Transverse colon (tissue), 4 donors: ENCODE measurements around the gene PNCK. TPM values are rescaled to one million over a fixed set of nuclear protein-coding genes. Genes with fewer than 3 reads are reported as not detected.
A peak's percentile ranks its signal among the peaks of the same experiment; 100 is the strongest.

Experiments
- DNase-seq: peaks from one replicate; pipeline ENCODE4 v3.0.0-alpha.2; 2019
- H3K27ac ChIP-seq, 4 donors: fragments of 200-600 bp; sonication (generic); 2 replicates each; pipeline ENCODE4 v1.5.1; 2016 to 2018; ENCODE audit warnings: inconsistent platforms in 4 of 4
- H3K27me3 ChIP-seq: fragments of 200-600 bp; sonication (generic); 2 replicates; pipeline ENCODE4 v1.5.1; 2017; ENCODE audit warnings: inconsistent platforms
- H3K36me3 ChIP-seq, 4 donors: fragments of 200-600 bp; sonication (generic); 2 replicates each; pipeline ENCODE4 v1.5.1; 2017 to 2019; ENCODE audit warnings: inconsistent platforms in 4 of 4
- H3K4me1 ChIP-seq, 4 donors: fragments of 200-600 bp; sonication (generic); 2 replicates each; pipeline ENCODE4 v1.5.1; 2017 to 2020; ENCODE audit warnings: inconsistent platforms in 4 of 4
- H3K4me3 ChIP-seq, 4 donors: fragments of 200-600 bp; sonication (generic); 1 replicate in 1 of 4; 2 replicates in 3 of 4; pipeline versions ENCODE4 v1.5.1 to v1.6.1; 2017 to 2019; ENCODE audit warnings: inconsistent platforms in 4 of 4
- H3K9me3 ChIP-seq, 2 donors: fragments of 200-600 bp; sonication (generic); 2 replicates each; pipeline ENCODE4 v1.5.1; 2017 to 2019; ENCODE audit warnings: inconsistent platforms in 2 of 2
- CTCF ChIP-seq, 5 experiments: fragments of 200-600 bp in 3 of 5; fragments of 450-650 bp in 2 of 5; sonication (generic) in 3 of 5; IDR thresholded peaks; 1 replicate in 2 of 5; 2 replicates in 3 of 5; pipeline ENCODE4 v1.5.1; 2016 to 2017; ENCODE audit warnings: antibody characterized with exemption in 5 of 5, inconsistent platforms in 3 of 5, mild to moderate bottlenecking in 2 of 5, moderate library complexity in 1 of 5
- EP300 ChIP-seq: sonication (generic); formaldehyde crosslinking; IDR thresholded peaks from one replicate; pipeline ENCODE4 v1.6.1; 2017; ENCODE audit warnings: antibody characterized with exemption, low read depth
- POLR2A ChIP-seq: fragments of 450-650 bp; IDR thresholded peaks from one replicate; pipeline ENCODE4 v1.6.1; 2016; ENCODE audit warnings: antibody characterized with exemption, mild to moderate bottlenecking, moderate library complexity
- POLR2AphosphoS5 ChIP-seq, 3 donors: sonication (generic); formaldehyde crosslinking; IDR thresholded peaks; one replicate each; pipeline ENCODE4 v1.6.1; 2016; ENCODE audit warnings: antibody characterized with exemption in 3 of 3
- WGBS, 2 donors: methylation state at CpG; one replicate each; pipeline ENCODE4 v1.1.5; 2018; ENCODE audit warnings: low coverage in 1 of 2; 5-methylcytosine and 5-hydroxymethylcytosine counted together
- in situ Hi-C, 4 donors: fragments of 200-750 bp; cut with MboI; loops; one replicate each; pipeline versions ENCODE4 v1.15.0 to v1.15.1; 2017; ENCODE audit warnings: low sequenced_read_pairs in 3 of 4, low pct_ligation_motif_present in 1 of 4, low pct_unique_long_range_greater_than_20kb in 1 of 4
- intact Hi-C: fragments of 100-400 bp; cut with DNase I; formaldehyde crosslinking; loops from one replicate; pipeline ENCODE4 v1.15.1; 2023; ENCODE audit warnings: low total_unique reads
- total RNA-seq, 4 donors: library from RNA; depleted of rRNA; stranded (reverse); fragments of >200 nt; gene quantifications; one replicate each; pipeline ENCODE4 v1.1.0, GENCODE V29; 2016

Gene PNCK
- total RNA-seq, 4 donors from 2014 or later: 6.5 to 74.4 (median 7.9) TPM; not detected in 1

- in situ Hi-C loops (no loop called here), intact Hi-C loops (no loop called here)
- Histone ChIP-seq H3K4me3 (no peak overlapping the region), H3K27me3 (no peaks in the 10 kb centered on the region), H3K9me3 (no peaks in the 10 kb centered on the region), H3K27ac (no peak overlapping the region), H3K4me1 (peaks cover 0 to 6% (median 4%) of the 10 kb centered on the region in 4 donors), H3K36me3 (no peaks in the 10 kb centered on the region)
- no peak for TF ChIP-seq POLR2A
- TF ChIP-seq EP300: no peak
- TF ChIP-seq CTCF (IDR thresholded peaks at IDR 0.05): no peak
- no peak for TF ChIP-seq POLR2AphosphoS5 (IDR thresholded peaks at IDR 0.05)
- 83% methylated on average over 9 of the region's 9 CpGs; no CpG with 5 or more reads in 1 of the 2 donors for WGBS, 2 donors
- no peak for DNase-seq
Observed at GRCh38 chrX:153717445-153717844, 43.8 kb upstream of the PNCK start.

DNA sequence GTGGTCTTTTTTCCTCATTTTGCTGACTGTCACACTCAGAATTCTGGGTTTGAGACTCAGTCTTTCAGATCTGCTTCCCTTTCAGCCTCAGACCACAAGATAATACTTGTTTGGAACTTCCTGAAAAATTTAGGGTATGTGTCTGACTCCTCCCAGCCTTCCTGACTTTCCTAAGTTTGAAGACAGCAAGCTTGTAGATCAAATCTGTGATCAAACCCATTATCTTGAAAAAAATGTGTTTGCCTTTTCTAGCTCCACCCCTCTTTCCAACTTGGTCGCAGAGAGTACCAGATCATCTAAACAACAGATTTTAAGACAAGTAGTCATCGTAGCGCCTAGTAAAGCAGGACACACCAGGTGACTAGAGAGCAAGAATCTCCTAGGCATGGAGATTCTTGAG, 40.6 kb upstream of the PNCK start:
- TF ChIP-seq POLR2AphosphoS5 (IDR thresholded peaks at IDR 0.05): no peak
- TF ChIP-seq POLR2A: no peak
- TF ChIP-seq EP300: no peak
- no peak for TF ChIP-seq CTCF (IDR thresholded peaks at IDR 0.05)
- WGBS, 2 donors: 92% methylated on average over 3 of the region's 3 CpGs; no CpG with 5 or more reads in 1 of the 2 donors
- H3K9me3 ChIP-seq: no peaks in the 10 kb centered on the region
- intact Hi-C loops (no loop called here), in situ Hi-C loops (no loop called here)
- H3K36me3 ChIP-seq: no peaks in the 10 kb centered on the region
- H3K27me3 ChIP-seq: no peaks in the 10 kb centered on the region
- H3K27ac ChIP-seq: no peak overlapping the region
- H3K4me1 ChIP-seq: no peaks in the 10 kb centered on the region
- no peak for DNase-seq
- H3K4me3 ChIP-seq: no peak overlapping the region

- Histone ChIP-seq H3K27me3 (no peaks in the 10 kb centered on the region), H3K4me1 (peaks cover 0 to 8% (median 3%) of the 10 kb centered on the region in 4 donors), H3K27ac (no peak overlapping the region), H3K36me3 (no peaks in the 10 kb centered on the region), H3K4me3 (no peak overlapping the region), H3K9me3 (no peaks in the 10 kb centered on the region)
- 81% methylated on average over 19 of the region's 27 CpGs; no CpG with 5 or more reads in 1 of the 2 donors for WGBS, 2 donors
- TF ChIP-seq CTCF (IDR thresholded peaks at IDR 0.05) (no peak), POLR2AphosphoS5 (IDR thresholded peaks at IDR 0.05) (no peak), POLR2A (no peak), EP300 (no peak)
- intact Hi-C loops (no loop called here), in situ Hi-C loops (no loop called here)
- DNase-seq: no peak
Observed at GRCh38 chrX:153709726-153710674, 36.4 kb upstream of the PNCK start.

DNA sequence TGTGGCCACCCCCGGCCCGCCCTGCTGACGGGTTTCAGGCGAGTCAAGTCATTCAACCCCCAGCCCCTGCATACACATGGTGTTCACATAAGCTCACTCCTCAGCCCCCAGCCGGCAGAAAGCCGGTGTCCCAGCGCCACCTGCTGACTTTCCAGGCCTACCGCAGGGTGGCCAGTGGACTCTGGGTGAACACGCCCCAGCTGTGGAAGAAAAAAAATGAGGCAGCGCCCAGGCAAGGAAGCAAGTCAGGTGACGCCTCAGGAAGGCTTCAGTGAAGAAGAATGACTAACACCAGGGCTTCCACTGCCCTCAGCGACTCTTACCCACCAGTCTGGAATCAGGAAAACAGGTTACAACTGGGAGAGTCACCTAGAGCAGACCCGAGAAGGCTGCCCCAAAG, 34.8 kb upstream of the PNCK start:
- Histone ChIP-seq H3K36me3 (no peaks in the 10 kb centered on the region), H3K27me3 (no peaks in the 10 kb centered on the region), H3K4me3 (no peak overlapping the region), H3K4me1 (peaks cover 3 to 15% (median 6%) of the 10 kb centered on the region in 4 donors), H3K27ac (peak overlapping the region; percentile 44 to 69 (median 58)), H3K9me3 (no peaks in the 10 kb centered on the region)
- DNase-seq: peak; percentile 81
- WGBS, 2 donors: 23% methylated on average over 13 of the region's 13 CpGs; no CpG with 5 or more reads in 1 of the 2 donors
- intact Hi-C loops: no loop called here
- in situ Hi-C loops: no loop called here
- TF ChIP-seq CTCF (IDR thresholded peaks at IDR 0.05) (peak; percentile 48 to 75 (median 62)), POLR2AphosphoS5 (IDR thresholded peaks at IDR 0.05) (peak in 1 of 3 donors; percentile 11), POLR2A (no peak), EP300 (no peak)
